SK-N-SH (cell line): ENCODE results near the gene FBXW5.

Source experiments
- CHD2 ChIP-seq: fragments of 150-350 bp; IDR thresholded peaks from 2 replicates; pipeline ENCODE4 v1.6.1; 2018; ENCODE audit warnings: low read length; ENCODE audit not compliant: partially characterized antibody
- CTCF ChIP-seq: fragments of 200-600 bp; sonication (generic); IDR thresholded peaks from 2 replicates; pipeline ENCODE4 v1.6.1; 2017; ENCODE audit warnings: antibody characterized with exemption, mild to moderate bottlenecking, moderate library complexity
- EP300 ChIP-seq, 2 experiments: IDR thresholded peaks; 2 replicates each; pipeline versions ENCODE4 v1.4.0 to v1.6.1; 2012; ENCODE audit warnings: borderline replicate concordance in 1 of 2, low read depth in 1 of 2, low read length in 1 of 2
- EZH2phosphoT487 ChIP-seq: fragments of 200-600 bp; sonication (generic); IDR thresholded peaks from 2 replicates; pipeline ENCODE4 v1.6.1; 2017; ENCODE audit warnings: low read depth, mixed run types, mild to moderate bottlenecking, antibody characterized with exemption, moderate library complexity, borderline replicate concordance
- GATA2 ChIP-seq: sonication (generic); formaldehyde crosslinking; IDR thresholded peaks from 2 replicates; pipeline ENCODE4 v1.5.0; 2020; ENCODE audit warnings: mild to moderate bottlenecking, missing genetic modification reagents
- MAX ChIP-seq: IDR thresholded peaks from 2 replicates; pipeline ENCODE4 v1.4.0; 2012; ENCODE audit warnings: low read depth
- POLR2AphosphoS5 ChIP-seq: IDR thresholded peaks from 2 replicates; pipeline ENCODE4 v1.6.1; 2012; ENCODE audit warnings: low read depth, low read length
- RAD21 ChIP-seq: IDR thresholded peaks from 2 replicates; pipeline ENCODE4 v1.6.1; 2012; ENCODE audit warnings: mild to moderate bottlenecking, low read length
- USF2 ChIP-seq: fragments of 150-350 bp; IDR thresholded peaks from 2 replicates; pipeline ENCODE4 v1.6.1; 2017; ENCODE audit warnings: antibody characterized with exemption, low read length, low read depth, borderline replicate concordance

DNA sequence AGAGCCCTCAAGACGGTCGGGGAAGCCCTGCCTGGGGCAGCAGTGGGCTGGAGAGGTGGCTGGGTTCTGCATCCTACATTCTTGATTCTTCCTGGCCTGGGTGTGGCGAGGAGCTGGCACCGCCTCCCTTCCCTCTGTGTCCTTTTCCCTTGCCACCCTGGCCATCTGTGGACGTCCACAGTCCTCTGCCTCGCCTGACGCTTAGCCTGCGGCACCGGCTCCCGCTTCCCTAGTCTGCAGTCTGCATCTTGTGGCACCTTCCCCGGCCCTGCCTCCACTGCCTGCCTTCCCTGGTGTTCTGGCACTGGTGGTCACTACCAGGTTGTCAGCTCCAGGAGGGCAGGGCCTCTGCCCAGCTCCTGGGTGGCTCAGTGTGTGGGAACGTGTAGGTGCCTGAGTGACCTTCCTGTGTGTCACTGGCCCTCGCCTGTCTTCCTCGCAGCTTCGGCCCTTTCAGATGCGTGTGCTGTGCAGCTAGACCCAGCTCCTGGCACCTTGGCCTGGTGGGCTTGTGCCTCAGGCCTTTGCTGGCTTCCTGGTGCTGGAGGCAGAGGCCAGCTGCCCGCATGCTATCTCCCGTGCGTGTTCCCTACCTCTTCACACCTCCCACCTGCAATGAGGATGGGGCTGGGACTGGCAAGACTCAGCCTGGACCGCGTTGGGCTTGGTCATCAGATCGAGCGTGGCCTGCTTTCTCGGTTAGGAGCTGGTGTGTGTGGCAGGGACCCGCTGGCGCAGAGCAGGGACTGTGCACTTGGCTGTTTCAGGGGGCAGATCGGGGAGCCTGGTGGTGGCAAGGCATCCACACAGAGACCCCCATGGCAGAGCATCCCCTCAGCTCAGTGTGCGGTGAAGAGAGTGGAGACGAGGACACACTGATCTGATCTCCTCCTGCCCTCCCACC, 37.3 kb downstream of the FBXW5 start:
- TF ChIP-seq CTCF (no peak), EZH2phosphoT487 (no peak), MAX (no peak), GATA2 (CRISPR knock-in tag) (no peak), CHD2 (no peak), EP300 (IDR thresholded peaks at IDR 0.05; ENCODE audit: borderline replicate concordance in 1 of 2, low read depth in 1 of 2, low read length in 1 of 2) (no peak), RAD21 (no peak), POLR2AphosphoS5 (no peak), USF2 (no peak)
